ENCODE measurements around the gene RRAGD. TPM values are rescaled to one million over a fixed set of nuclear protein-coding genes. Genes with fewer than 3 reads are reported as not detected.

RRAGD gene
- total and polyA plus RNA-seq, 4 donors = 4.7 to 6.7 (median 5.6) TPM

DNA sequence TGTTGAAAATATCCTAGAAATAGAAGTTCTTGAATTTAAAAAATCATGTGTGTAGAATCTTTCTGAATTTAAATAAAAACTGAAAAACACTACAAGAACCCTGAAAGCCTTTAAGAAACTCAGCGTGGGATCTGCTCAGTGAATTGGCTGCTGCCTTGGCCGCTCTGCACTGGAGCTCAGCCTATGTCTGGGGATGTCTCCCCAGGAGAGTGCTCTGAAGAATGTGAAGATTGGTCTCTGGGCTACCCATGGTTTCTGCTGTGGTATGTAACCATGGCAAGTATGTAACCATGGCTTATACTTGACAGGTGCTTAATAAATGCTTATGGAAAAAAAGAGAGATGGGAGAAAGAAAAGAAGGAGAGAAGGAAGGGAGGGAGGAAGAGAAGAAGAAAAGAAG, 3.1 kb upstream of the RRAGD start:
- 92% methylated on average over 2 of the region's 2 CpGs for WGBS

GRCh38 chr6:89414215-89414614, 2.1 kb upstream of the RRAGD start:
- no peak for DNase-seq (ENCODE audit: low spot score)
- Histone ChIP-seq H3K9me3 (ENCODE audit: control insufficient read depth in 4 of 4, low read length in 3 of 4) (no peaks in the 10 kb centered on the region), H3K9ac (ENCODE audit: low read depth in 1 of 2, low read length in 2 of 2) (no peak overlapping the region), H3K36me3 (ENCODE audit: control insufficient read depth in 4 of 4, insufficient read depth in 3 of 4, low read depth in 1 of 4, low read length in 3 of 4) (no peaks in the 10 kb centered on the region), H3K27me3 (ENCODE audit: control insufficient read depth in 4 of 4, insufficient read depth in 4 of 4, low read length in 3 of 4) (peaks cover 0 to 4% (median 0%) of the 10 kb centered on the region in 4 donors), H3K4me1 (ENCODE audit: control insufficient read depth in 4 of 4, insufficient read depth in 4 of 4, low read length in 3 of 4) (peaks cover 0 to 21% (median 8%) of the 10 kb centered on the region in 4 donors), H3K27ac (ENCODE audit: low read depth in 1 of 2, low read length in 2 of 2) (no peak overlapping the region), H3K4me3 (ENCODE audit: low read depth in 1 of 3, low read length in 3 of 3) (no peak overlapping the region)
- WGBS = 15% methylated on average over 2 of the region's 2 CpGs
- no peak for TF ChIP-seq HNF4G (IDR thresholded peaks at IDR 0.05)
- no peak for TF ChIP-seq FOXA1 (IDR thresholded peaks at IDR 0.05)
- TF ChIP-seq, protein P1, sequence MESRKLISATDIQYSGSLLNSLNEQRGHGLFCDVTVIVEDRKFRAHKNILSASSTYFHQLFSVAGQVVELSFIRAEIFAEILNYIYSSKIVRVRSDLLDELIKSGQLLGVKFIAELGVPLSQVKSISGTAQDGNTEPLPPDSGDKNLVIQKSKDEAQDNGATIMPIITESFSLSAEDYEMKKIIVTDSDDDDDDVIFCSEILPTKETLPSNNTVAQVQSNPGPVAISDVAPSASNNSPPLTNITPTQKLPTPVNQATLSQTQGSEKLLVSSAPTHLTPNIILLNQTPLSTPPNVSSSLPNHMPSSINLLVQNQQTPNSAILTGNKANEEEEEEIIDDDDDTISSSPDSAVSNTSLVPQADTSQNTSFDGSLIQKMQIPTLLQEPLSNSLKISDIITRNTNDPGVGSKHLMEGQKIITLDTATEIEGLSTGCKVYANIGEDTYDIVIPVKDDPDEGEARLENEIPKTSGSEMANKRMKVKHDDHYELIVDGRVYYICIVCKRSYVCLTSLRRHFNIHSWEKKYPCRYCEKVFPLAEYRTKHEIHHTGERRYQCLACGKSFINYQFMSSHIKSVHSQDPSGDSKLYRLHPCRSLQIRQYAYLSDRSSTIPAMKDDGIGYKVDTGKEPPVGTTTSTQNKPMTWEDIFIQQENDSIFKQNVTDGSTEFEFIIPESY (IDR thresholded peaks at IDR 0.05) = no peak
- no peak for TF ChIP-seq RXRA (IDR thresholded peaks at IDR 0.05)
- TF ChIP-seq, protein P2, sequence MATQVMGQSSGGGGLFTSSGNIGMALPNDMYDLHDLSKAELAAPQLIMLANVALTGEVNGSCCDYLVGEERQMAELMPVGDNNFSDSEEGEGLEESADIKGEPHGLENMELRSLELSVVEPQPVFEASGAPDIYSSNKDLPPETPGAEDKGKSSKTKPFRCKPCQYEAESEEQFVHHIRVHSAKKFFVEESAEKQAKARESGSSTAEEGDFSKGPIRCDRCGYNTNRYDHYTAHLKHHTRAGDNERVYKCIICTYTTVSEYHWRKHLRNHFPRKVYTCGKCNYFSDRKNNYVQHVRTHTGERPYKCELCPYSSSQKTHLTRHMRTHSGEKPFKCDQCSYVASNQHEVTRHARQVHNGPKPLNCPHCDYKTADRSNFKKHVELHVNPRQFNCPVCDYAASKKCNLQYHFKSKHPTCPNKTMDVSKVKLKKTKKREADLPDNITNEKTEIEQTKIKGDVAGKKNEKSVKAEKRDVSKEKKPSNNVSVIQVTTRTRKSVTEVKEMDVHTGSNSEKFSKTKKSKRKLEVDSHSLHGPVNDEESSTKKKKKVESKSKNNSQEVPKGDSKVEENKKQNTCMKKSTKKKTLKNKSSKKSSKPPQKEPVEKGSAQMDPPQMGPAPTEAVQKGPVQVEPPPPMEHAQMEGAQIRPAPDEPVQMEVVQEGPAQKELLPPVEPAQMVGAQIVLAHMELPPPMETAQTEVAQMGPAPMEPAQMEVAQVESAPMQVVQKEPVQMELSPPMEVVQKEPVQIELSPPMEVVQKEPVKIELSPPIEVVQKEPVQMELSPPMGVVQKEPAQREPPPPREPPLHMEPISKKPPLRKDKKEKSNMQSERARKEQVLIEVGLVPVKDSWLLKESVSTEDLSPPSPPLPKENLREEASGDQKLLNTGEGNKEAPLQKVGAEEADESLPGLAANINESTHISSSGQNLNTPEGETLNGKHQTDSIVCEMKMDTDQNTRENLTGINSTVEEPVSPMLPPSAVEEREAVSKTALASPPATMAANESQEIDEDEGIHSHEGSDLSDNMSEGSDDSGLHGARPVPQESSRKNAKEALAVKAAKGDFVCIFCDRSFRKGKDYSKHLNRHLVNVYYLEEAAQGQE (IDR thresholded peaks at IDR 0.05) = no peak
- no peak for TF ChIP-seq EGR1 (IDR thresholded peaks at IDR 0.05; ENCODE audit: low read depth in 2 of 2)
- TF ChIP-seq YY1 (IDR thresholded peaks at IDR 0.05) = no peak
- no peak for TF ChIP-seq SP1 (IDR thresholded peaks at IDR 0.05)

More for the DNA sequence above, 3.1 kb upstream of the RRAGD start:
- Histone ChIP-seq H3K9me3 (ENCODE audit: control insufficient read depth in 4 of 4, low read length in 3 of 4) (no peaks in the 10 kb centered on the region), H3K4me3 (ENCODE audit: low read depth in 1 of 3, low read length in 3 of 3) (no peak overlapping the region), H3K27me3 (ENCODE audit: control insufficient read depth in 4 of 4, insufficient read depth in 4 of 4, low read length in 3 of 4) (peaks cover 0 to 4% (median 0%) of the 10 kb centered on the region in 4 donors), H3K36me3 (ENCODE audit: control insufficient read depth in 4 of 4, insufficient read depth in 3 of 4, low read depth in 1 of 4, low read length in 3 of 4) (no peaks in the 10 kb centered on the region), H3K4me1 (ENCODE audit: control insufficient read depth in 4 of 4, insufficient read depth in 4 of 4, low read length in 3 of 4) (peaks cover 0 to 21% (median 8%) of the 10 kb centered on the region in 4 donors), H3K9ac (ENCODE audit: low read depth in 1 of 2, low read length in 2 of 2) (no peak overlapping the region), H3K27ac (ENCODE audit: low read depth in 1 of 2, low read length in 2 of 2) (no peak overlapping the region)
- TF ChIP-seq GABPA (IDR thresholded peaks at IDR 0.05 in 1 of 2, conservative IDR thresholded peaks at IDR 0.05 in 1 of 2) (no peak), RAD21 (IDR thresholded peaks at IDR 0.05) (no peak), HNF4G (IDR thresholded peaks at IDR 0.05) (no peak), EGR1 (IDR thresholded peaks at IDR 0.05; ENCODE audit: low read depth in 2 of 2) (no peak), FOXA2 (IDR thresholded peaks at IDR 0.05) (no peak), MAX (IDR thresholded peaks at IDR 0.05) (no peak), JUND (IDR thresholded peaks at IDR 0.05) (no peak), TAF1 (conservative IDR thresholded peaks at IDR 0.05) (no peak), ATF3 (IDR thresholded peaks at IDR 0.05) (no peak), SP1 (IDR thresholded peaks at IDR 0.05) (no peak), YY1 (IDR thresholded peaks at IDR 0.05) (no peak)
- TF ChIP-seq, protein P2 (IDR thresholded peaks at IDR 0.05) = no peak
- DNase-seq (ENCODE audit: low spot score) = no peak

Measured in liver (tissue), 9 donors.